Endodermal cell (in vitro differentiated cells): ENCODE data around the gene PARD3B. TPM values are rescaled to one million over a fixed set of nuclear protein-coding genes. Genes with fewer than 3 reads are reported as not detected.

Source experiments
- DNase-seq: peaks from one replicate; pipeline ENCODE4 v3.0.0-alpha.2; 2017
- H3K27ac ChIP-seq: 2 replicates; pipeline ENCODE4 v1.5.1; 2013; ENCODE audit warnings: mild to moderate bottlenecking, low read depth, low read length, moderate library complexity
- H3K27me3 ChIP-seq: 2 replicates; pipeline ENCODE4 v1.6.1; 2013; ENCODE audit warnings: mild to moderate bottlenecking, low read length, moderate library complexity; ENCODE audit not compliant: insufficient read depth, control insufficient read depth, poor library complexity, severe bottlenecking
- H3K36me3 ChIP-seq: 2 replicates; pipeline ENCODE4 v1.7.0; 2013; ENCODE audit warnings: mild to moderate bottlenecking, low read length, moderate library complexity; ENCODE audit not compliant: control insufficient read depth, insufficient read depth
- H3K4me1 ChIP-seq: one replicate; pipeline ENCODE4 v1.7.0; 2013; ENCODE audit warnings: low read length; ENCODE audit not compliant: control insufficient read depth, insufficient read depth
- H3K4me3 ChIP-seq: 2 replicates; pipeline ENCODE4 v1.5.1; 2013; ENCODE audit warnings: mild to moderate bottlenecking, low read length, moderate library complexity
- H3K9ac ChIP-seq: 2 replicates; pipeline ENCODE4 v1.6.1; 2013; ENCODE audit warnings: mild to moderate bottlenecking, low read length, moderate library complexity; ENCODE audit not compliant: poor library complexity, severe bottlenecking; ENCODE audit errors: extremely low read depth
- H3K9me3 ChIP-seq: 2 replicates; pipeline ENCODE4 v1.6.1; 2013; ENCODE audit warnings: mild to moderate bottlenecking, low read length, moderate library complexity; ENCODE audit not compliant: control insufficient read depth
- H3K27ac Mint-ChIP-seq: 2 replicates; pipeline ENCODE4 v1.8.0; 2020; ENCODE audit warnings: mixed read lengths
- H3K27me3 Mint-ChIP-seq: 2 replicates; pipeline ENCODE4 v1.8.0; 2021; ENCODE audit warnings: mild to moderate bottlenecking, mixed read lengths; ENCODE audit not compliant: insufficient read depth
- H3K36me3 Mint-ChIP-seq: 2 replicates; pipeline ENCODE4 v1.8.0; 2020; ENCODE audit warnings: low read depth, mixed read lengths
- H3K4me1 Mint-ChIP-seq: 2 replicates; pipeline ENCODE4 v1.8.0; 2020; ENCODE audit warnings: mixed read lengths
- H3K4me3 Mint-ChIP-seq: 2 replicates; pipeline ENCODE4 v1.8.0; 2020; ENCODE audit warnings: mild to moderate bottlenecking, moderate library complexity, mixed read lengths
- H3K9me3 Mint-ChIP-seq: 2 replicates; pipeline ENCODE4 v1.8.0; 2020; ENCODE audit warnings: mild to moderate bottlenecking, mixed read lengths
- CTCF ChIP-seq: fragments of 200-600 bp; sonication (generic); conservative IDR thresholded peaks from 2 replicates; pipeline ENCODE4 v1.5.0; 2021; ENCODE audit warnings: antibody characterized with exemption, mild to moderate bottlenecking
- WGBS, 2 experiments: methylation state at CpG; one replicate each; pipeline versions ENCODE4 v1.1.5 to v1.1.7; 2013; ENCODE audit warnings: missing lambda C conversion rate in 2 of 2, mixed read lengths in 1 of 2; ENCODE audit not compliant: insufficient coverage in 1 of 2, insufficient read length in 1 of 2; 5-methylcytosine and 5-hydroxymethylcytosine counted together
- total RNA-seq, 2 donors: library from RNA; stranded (reverse); fragmentation: NEBNext Ultra II Directional in 1 of 2; extraction: Animal tissue kit (Norgen Biotek cat#: 25700) in 1 of 2; gene quantifications; 2 replicates in 1 of 2; 3 replicates in 1 of 2; pipeline ENCODE4 v1.2.1, GENCODE V29; 2021

The PARD3B gene
- total RNA-seq, 2 donors from 2014 or later = 2.5 to 5.6 TPM

DNA sequence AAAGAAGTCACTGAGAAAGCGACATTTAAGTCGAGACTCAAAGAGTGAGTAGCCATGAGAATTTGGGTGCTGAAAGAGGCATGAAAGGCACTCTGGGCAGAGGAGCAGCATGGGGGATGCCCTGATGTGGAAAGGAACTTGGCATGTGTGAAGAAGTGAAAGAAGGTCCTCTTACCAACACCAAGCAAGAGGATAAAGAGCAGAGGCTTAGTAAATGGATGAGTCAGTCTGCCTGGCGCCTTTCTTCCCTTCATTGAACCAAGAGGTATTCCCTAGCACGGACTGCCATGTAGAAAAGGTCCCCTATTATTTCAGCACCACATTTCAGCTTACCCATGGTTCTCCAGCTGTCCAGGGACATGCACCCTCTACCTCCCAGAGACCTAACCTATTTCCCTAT is 915.9 kb downstream of the PARD3B start:
- H3K4me1 Mint-ChIP-seq = peaks cover 21% of the 10 kb centered on the region
- peaks cover 10% of the 10 kb centered on the region for H3K27me3 Mint-ChIP-seq
- H3K27me3 ChIP-seq = no peaks in the 10 kb centered on the region
- no peak overlapping the region for H3K4me3 Mint-ChIP-seq
- H3K36me3 Mint-ChIP-seq = no peaks in the 10 kb centered on the region
- no peak for TF ChIP-seq CTCF
- no peak for DNase-seq
- no peak overlapping the region for H3K27ac Mint-ChIP-seq
- WGBS, 2 experiments = 91 to 100% methylated on average over 2 to 4 of the region's 4 CpGs
- no peak overlapping the region for H3K9ac ChIP-seq
- no peaks in the 10 kb centered on the region for H3K36me3 ChIP-seq
- peaks cover 5% of the 10 kb centered on the region for H3K4me1 ChIP-seq
- H3K9me3 Mint-ChIP-seq = no peaks in the 10 kb centered on the region
- no peaks in the 10 kb centered on the region for H3K9me3 ChIP-seq
- no peak overlapping the region for H3K27ac ChIP-seq
- H3K4me3 ChIP-seq = no peak overlapping the region

- Histone ChIP-seq H3K9me3 (no peaks in the 10 kb centered on the region), H3K9ac (no peak overlapping the region), H3K36me3 (no peaks in the 10 kb centered on the region), H3K4me3 (no peak overlapping the region), H3K27ac (no peak overlapping the region), H3K27me3 (no peaks in the 10 kb centered on the region), H3K4me1 (peaks cover 5% of the 10 kb centered on the region)
- peaks cover 21% of the 10 kb centered on the region for H3K4me1 Mint-ChIP-seq
- peaks cover 15% of the 10 kb centered on the region for H3K27me3 Mint-ChIP-seq
- no peaks in the 10 kb centered on the region for H3K9me3 Mint-ChIP-seq
- no peak for TF ChIP-seq CTCF
- H3K27ac Mint-ChIP-seq = no peak overlapping the region
- WGBS, 2 experiments = 90 to 95% methylated on average over 4 to 6 of the region's 6 CpGs
- H3K36me3 Mint-ChIP-seq = no peaks in the 10 kb centered on the region
- DNase-seq = no peak
- H3K4me3 Mint-ChIP-seq = no peak overlapping the region
Observed at GRCh38 chr2:205461678-205462665, 916.7 kb downstream of the PARD3B start.

DNA sequence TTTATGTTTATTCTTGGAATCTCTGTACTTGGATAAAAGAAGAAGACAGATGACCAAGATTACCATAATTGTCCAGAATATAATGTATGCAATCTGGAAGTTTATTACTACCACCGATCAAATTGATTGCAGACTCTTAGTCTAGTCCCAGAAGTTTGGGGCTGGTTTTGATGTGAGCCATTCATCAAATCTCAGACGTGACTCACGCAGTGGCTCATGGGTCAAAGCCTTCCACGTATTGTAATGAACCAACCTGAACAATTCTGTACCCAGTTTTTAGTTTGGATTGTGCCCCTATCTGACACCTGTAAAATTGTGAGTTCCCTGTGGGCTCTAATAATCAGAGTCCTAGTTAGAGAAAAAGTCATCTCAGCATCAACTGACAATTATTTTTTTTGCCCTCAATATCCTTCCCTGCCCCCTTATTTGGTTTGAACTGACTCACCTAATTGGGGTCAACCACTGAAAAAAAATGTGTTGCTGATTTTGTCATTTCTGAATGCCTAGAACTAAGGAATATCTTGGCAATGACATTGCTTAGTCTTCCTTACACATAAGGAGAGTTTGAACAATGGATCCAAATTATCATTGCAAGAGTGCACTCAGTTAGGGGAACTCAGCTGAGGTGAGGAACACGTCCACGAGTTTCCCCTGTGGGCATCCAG is 917.5 kb downstream of the PARD3B start:
- no peaks in the 10 kb centered on the region for H3K27me3 ChIP-seq
- no peak overlapping the region for H3K27ac ChIP-seq
- peaks cover 5% of the 10 kb centered on the region for H3K4me1 ChIP-seq
- TF ChIP-seq CTCF = no peak
- no peak for DNase-seq
- H3K9ac ChIP-seq = no peak overlapping the region
- H3K36me3 ChIP-seq = no peaks in the 10 kb centered on the region
- Mint-ChIP-seq H3K9me3 (no peaks in the 10 kb centered on the region), H3K4me1 (peaks cover 21% of the 10 kb centered on the region), H3K4me3 (no peak overlapping the region), H3K27ac (no peak overlapping the region), H3K27me3 (peaks cover 17% of the 10 kb centered on the region), H3K36me3 (no peaks in the 10 kb centered on the region)
- no peak overlapping the region for H3K4me3 ChIP-seq
- WGBS, 2 experiments = 92 to 100% methylated on average over 4 to 6 of the region's 6 CpGs
- no peaks in the 10 kb centered on the region for H3K9me3 ChIP-seq
